Measurements from ENCODE around the gene AIFM3.
A peak's percentile ranks its signal among the peaks of the same experiment; 100 is the strongest.
"Not testable (repeated sequence)": the region's sequence is repeated elsewhere in the genome, so short reads cannot be mapped to it uniquely, and the experiment has no call there.

The AIFM3 gene

DNA sequence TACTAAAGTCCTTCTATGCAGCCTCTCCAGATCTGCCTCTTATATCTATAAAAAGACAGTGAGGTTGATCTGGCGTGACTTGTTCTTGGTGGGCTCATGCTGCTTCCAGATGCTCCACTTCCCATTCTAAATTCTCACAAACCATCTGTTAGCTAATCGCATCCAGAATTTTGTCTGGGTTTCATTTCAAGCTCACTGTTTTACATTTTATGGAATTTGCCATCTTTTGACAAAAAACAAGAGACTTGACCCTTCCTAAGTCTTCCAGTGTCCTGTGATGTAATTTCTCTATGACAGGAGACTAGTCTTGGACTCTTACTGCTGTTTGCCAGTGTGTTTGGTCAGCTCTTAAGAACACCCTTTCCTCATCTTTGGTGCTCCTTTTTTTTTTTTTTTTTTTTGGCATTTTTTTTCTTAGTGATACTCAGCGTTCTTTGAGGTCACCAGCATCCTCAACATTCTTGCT, 26.8 kb upstream of the AIFM3 start:
- FAIRE-seq (no peak), DNase-seq (ENCODE audit: low spot score) (no peak)

DNA sequence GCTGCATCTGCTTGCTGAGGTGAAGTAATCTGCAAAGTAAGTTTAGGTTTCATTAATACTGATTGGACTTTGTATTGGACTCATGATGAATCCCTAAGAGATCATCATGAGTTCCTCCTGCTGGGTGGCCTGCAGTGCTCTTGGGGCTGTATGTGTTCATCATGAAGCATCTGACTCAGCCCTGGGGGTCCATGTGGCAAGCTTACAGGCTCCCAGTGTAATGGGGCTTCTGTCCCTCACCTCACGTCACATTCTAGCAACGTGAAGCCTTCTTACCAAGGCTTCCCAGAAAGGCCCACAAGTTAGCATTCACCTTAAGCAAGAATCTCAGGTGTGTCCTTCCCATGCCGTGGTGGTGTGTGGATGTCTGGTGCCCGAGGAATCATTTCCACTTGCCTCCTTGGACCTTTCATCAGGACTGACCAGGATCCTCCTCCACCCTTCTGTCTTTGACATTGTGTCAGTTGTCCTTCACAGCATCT, 26.1 kb upstream of the AIFM3 start:
- FAIRE-seq = no peak
- DNase-seq (ENCODE audit: low spot score) = no peak

DNA sequence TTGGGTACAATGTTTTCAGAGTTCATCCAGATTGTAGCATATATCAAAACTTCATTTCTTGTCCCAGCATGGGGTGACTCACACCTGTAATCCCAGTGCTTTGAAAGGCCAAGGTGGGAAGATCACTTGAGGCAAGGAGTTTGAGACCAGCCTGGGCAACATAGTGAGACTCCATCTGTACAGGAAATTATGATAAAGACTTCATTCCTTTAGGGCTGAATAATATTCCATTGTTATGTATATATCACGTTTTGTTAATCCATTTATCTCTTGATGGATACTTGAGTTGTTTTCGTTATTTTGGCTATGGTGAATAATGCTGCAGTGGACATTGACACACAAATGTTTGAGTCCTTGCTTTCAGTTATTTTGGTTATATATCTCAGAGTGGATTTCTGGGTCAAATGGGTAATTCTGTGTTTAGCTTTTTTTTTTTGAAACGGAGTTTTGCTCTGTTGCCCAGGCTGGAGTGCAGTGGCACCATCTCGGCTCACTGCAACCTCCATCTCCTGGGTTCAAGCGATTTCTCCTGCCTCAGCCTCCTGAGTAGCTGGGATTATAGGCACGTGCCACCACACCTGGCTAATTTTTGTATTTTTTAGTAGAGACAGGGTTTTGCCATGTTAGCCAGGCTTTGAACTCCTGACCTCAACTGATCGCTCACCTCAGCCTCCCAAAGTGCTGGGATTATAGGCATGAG, 24.7 kb upstream of the AIFM3 start:
- FAIRE-seq; DNase-seq (ENCODE audit: low spot score): not testable (repeated sequence)

DNA sequence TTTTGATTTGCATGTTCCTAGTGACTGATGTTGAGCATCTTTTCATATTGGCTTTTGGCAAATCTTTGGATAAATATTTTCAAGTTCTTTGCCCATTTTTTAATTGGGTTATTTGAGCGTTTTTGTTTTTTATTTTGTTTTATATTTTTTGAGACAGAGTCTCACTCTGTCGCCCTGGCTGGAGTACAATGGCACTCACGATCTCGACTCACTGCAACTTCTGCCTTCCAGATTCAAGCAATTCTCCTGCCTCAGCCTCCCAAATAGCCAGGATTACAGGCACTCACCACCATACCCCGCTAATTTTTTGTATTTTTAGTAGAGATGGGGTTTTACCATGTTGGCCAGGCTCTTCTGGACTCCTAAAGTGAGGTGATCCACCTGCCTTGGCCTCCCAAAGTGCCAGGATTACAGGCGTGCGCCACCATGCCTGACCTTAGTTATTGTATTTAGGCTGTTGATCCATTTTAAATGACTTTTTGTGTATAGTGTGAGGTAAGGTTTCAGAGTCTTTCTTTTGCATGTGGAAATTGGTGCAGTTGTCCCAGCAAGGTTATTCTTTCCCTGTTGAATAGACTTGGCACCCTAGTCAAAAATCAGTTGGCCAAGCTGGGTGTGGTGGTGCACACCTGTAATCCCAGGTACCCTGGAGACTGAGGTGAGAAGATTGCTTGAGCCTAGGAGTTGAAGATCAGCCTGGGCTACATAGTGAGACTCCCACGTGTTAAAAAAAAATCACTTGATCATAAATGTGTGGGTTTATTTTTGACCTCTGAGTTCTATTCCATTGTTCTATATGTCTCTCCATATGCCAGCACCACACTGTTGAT, 23.7 kb upstream of the AIFM3 start:
- FAIRE-seq (no peak), DNase-seq (ENCODE audit: low spot score) (no peak)

DNA sequence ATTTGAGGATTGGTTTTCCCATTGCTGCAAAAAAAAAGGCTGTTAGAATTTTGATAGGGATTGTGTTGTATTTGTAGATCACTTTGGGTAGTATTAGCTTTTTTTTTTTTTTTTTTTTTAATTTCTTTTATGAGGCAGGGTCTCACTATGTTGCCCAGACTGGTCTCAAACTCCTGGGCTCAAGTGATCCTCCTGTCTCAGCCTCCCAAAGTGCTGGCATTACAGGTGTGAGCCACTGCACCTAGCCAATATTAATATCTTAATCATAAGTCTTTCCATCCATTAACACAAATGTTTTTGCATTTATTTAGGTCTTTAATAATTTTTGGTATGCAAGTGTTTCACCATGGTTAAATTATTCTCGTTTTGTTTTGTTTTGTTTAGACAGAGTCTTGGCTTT, 23.0 kb upstream of the AIFM3 start:
- FAIRE-seq (no peak), DNase-seq (ENCODE audit: low spot score) (no peak)

DNA sequence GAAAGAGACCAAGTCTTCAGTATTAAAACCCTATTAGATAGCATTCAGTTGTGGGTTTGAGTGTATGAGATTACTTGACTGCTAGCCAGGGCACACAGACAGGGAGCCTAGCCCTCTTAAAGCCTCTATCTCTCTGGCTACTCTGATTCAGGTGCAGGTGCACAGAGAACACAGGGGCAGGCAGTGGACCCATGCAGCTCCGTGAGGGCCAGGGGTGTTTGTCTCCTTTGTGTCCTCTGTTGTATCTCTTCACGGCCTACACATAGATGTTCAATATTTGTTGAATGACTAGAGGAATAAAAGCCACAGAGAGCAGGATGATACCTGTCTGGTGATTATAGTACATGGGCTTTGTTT, 21.5 kb upstream of the AIFM3 start:
- DNase-seq (ENCODE audit: low spot score) (no peak), FAIRE-seq (no peak)

DNA sequence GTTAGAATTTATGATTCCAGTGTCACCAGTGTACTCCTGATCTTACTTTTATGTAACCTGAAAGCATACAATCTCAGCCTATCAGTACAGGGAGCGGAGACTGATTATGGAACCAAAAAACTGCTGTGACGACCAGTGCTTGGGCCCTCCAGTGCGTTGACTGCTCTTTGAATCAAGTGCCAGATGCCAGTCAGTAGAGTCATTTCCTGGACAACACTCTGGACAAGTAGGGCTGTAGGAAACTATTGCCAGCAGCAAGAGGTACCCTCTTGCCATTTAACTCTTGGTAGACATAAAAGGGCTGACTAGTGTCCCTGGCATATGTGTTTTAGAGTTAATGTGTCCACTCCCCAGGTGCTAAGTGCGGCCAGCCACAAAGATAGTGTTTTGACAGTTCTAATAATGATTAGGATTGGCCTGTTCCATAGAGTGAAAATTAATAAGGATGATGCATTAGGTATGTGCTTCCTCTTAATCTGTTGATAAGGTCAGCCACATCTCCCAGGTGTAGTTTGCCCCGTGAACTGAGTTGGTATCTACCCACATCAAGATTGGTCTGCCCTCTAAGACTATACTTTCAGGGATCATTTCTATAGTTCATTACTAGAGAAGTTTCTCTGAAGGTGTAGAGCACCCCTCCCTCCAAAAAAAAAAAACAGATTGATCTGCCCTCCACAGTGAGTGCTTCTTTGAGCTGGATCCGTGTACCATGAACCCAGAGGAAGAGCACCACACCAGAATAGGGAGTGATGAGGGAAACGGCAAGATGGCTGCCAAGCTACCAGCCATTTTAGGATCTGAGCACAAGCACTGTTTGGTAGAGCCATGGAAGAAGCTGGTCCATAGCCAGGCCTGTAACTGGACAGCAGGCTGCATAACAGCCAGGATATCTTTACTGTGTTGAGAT, 20.7 kb upstream of the AIFM3 start:
- FAIRE-seq = no peak
- DNase-seq (ENCODE audit: low spot score) = no peak

DNA sequence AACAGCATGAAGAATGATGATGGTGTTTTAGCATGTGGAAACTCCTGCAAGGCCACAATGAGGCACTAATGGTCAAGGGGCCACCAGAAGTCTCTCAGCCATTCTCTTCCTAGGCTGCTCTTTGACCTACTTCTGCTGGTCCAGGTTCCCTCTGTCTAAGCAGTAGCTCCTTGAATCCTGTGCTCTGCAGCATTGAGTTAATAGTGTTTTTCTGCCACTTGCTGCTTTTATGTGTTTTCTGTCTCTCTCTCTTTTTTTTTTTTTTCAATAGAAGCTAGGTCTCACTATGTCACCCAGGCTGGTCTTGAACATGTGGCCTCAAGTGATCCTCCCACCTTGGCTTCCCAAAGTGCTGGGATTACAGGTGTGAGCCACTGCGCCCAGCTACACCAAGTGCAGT, 20.1 kb upstream of the AIFM3 start:
- DNase-seq (ENCODE audit: low spot score) = no peak
- FAIRE-seq = no peak

DNA sequence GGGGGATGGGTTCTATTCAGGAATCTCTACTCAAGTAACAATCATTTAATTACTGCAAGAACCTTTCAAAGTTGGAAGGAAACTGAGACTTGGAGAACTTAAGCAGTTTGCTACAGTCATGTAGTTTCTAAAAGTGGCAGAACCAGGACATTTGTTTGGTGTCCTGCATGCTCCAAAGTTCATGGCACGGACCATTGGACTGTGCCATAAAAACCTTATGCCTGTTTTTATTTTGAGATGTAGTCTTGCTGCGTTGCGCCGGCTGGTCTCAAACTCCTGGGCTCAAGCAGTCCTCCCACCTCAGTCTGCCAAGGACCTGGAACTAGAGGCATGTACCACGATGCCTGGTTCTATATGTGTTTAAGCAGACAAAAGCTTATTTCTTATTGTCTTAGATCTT, 18.6 kb upstream of the AIFM3 start:
- FAIRE-seq (no peak), DNase-seq (ENCODE audit: low spot score) (no peak)

DNA sequence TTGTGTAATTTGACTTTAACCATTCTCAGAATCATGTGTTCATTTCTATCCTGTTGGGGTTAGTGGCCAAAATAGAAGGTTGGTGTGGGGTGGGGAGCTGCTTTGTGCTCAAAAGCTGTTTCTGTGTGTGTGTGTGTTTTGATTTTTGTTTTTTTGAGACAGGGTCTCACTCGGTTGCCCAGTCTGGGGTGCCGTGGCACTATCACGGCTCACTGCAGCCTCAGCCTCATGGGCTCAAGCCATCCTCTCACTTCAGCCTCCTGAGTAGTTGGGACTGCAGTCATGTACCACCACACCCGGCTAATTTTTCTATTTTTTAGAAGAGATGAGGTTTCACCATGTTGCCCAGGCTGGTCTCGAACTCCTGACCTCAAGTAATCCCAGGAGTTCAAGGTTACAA, 18.1 kb upstream of the AIFM3 start:
- no peak for FAIRE-seq

DNA sequence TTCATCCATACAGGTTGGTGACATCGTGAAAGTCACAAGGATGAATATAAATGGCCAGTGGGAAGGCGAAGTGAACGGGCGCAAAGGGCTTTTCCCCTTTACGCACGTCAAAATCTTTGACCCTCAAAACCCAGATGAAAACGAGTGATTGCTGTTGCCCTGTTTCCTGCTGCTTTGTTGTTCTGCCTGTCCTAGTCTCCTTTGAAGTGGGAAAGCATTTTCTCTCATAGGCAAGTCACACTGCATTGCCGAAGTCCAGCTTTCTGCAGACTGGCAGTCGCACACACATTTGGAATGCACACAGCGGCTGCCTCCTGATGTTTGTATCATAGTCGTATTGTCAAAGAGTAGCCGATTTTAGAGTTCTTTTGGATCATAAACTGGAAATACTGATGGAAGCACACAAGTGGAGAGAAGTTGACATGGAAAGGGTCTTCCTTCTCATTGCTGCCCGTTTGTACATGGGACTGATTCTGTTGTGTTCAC, 17.3 kb upstream of the AIFM3 start:
- DNase-seq (ENCODE audit: low spot score) = no peak
- FAIRE-seq = peak; percentile 40

More for the DNA sequence above, 18.1 kb upstream of the AIFM3 start:
- no peak for DNase-seq (ENCODE audit: low spot score)

DNA sequence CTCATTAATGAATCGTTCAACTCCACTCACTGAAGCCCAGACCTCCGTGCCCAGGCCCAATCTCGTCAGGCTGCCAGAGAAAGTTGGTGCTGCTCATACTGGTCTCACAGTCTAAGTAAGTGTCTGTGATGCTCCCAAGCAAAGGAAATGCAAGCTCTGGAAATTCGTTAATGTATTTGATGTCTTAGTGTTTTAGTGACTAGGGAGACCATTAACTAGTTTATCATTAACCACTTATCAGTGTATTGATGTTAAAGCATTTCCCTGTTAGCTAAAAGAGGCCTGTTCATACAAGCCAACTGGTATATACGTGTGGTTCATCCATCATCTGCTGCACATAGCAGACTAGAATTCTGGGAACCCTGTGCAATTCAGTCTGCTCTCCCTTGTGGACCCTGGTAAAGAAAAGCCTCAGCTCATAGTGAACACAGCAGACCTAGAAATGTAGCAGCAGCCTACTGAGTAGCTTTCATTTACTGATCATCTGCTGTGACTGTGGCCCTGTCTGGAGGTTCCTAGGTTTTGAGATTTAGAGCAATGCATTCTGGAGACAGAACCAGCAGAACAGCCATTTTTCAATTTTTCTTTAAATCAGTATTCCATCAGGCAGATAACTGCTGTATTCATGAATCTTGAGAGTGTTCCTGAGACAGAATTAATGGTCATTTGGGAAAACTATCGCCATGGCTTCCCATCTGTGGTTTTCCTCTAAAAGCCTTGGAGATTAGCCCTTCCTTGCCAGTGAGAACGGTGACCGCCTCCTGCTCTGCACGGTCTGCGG, 15.7 kb upstream of the AIFM3 start:
- DNase-seq (ENCODE audit: low spot score) = no peak
- no peak for FAIRE-seq

DNA sequence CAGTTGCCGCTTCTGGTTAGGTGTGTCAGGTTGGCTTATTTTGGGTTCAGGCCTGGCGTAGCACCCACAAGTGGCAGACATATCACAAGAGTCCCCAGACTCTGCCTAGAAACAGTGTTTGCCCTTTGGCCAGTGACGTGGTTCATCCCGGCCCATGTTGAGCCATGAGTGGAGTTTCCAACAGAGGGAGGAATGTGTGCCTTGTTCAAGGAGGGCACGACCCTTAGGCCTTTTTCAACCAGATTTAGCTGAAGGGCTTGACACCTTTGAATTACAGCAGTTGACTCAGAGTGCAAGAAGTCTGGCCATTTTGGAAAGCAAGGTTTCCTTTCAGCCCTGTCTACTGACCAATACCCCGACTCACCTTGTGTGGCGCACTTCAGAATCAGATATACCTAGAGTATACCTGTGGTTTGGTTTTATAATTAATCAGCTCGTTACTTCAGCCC, 15.1 kb upstream of the AIFM3 start:
- DNase-seq (ENCODE audit: low spot score) (no peak), FAIRE-seq (no peak)

DNA sequence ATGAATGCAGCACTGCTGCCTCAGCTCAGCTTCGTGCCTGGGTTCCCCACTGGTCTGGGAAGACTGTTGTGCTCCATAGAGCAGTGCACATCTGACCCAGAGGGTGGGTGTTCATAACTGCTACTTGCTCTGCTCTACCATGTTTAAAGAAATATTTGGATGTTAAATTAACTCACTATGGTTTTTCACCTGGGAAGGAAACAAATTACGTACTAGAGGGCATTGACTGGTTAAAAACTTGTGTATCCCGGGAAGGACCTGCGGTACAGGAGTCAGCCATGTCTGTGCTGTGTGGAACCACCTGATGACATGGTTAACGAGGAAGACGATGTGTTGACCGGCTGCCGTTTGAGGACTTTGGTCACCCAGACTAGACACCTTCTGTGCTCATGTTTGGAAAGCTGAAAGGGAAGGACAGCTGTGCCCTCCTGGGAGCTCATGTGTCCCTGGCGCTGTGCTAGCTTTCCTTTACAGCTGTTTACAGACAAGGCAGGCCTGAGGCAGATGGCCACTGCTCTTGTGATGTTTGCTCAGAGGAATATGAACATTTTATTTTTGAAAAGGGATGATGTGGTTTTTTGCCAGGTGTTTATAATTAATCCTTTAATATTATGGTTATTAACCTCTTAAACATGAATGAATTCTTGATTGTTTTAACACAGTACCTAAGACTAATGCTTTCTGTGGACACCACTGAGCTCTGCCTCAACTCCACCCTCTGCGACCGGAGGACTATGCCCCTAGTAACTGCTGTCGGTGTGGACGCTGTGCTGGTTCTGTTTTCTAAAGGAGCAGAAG, 14.3 kb upstream of the AIFM3 start:
- DNase-seq (ENCODE audit: low spot score) = no peak
- FAIRE-seq = no peak

DNA sequence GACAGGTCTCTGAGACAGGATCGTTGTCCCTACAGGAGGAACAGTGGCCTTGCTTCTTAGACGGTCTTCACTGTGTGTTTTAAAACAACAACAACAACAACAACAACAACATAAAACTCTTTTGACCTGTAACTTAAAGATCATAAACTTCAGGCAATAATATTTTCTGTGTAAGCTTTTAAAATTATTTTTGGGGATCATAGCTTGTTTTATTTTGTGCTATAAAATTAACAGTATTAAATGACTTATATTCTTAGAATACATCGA, 13.8 kb upstream of the AIFM3 start:
- no peak for FAIRE-seq
- no peak for DNase-seq (ENCODE audit: low spot score)

DNA sequence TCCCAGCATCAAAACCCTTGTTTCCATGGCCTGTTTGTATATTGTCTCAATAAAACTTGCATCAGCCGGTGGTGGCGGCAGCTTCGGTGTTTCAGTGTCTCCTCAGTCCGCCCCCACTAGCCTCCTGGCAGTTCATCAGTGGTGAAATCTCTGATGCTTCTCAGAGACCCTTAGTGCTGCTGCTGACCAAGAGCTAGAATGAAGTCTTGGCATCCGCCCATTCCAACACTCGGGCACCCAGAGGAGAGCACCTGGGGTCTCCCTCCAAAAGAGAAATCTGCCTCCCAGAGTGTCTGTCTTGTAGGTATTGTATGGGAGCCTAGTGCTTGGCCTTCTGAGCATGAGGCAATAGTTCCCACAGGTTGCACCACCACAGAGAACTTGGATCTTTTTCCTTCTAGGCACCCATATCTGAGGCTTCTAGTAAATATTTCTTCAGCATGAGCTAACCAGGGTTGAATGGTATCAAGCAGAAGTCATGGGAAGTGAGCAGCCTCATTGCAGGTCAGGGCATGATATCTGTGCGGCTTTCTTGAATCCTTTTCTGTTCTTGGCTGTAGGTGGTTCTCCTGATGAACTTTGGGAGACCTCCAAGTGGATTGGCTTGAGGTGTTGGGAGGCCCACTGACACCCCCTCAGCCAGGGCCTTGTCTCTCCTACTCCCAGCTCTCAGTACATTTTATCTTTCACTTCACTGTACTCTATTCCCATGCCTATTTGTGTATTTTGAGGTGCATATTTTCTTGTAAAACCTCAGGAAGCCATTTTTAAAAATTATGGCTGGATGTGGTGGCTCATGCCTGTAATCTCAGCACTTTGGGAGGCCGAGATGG, 13.2 kb upstream of the AIFM3 start:
- FAIRE-seq (no peak), DNase-seq (ENCODE audit: low spot score) (no peak)

DNA sequence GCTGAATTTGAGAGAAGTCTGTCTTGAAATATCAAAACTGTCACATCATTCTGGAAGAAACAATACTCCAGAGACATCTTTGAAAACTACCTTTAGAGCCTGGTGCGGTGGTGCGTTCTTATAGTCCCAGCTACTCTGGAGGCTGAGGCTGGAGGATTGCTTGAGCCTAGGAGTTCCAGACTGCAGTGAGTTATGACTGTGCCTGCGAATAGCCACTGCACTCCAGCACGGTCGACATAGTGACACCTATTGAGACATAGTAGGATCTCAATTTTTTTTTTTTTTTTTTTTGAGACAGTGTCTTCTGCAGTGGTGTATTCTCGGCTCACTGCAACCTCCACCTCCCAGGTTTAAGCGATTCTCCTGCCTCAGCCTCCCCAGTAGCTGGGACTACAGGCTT, 11.5 kb upstream of the AIFM3 start:
- FAIRE-seq (no peak), DNase-seq (ENCODE audit: low spot score) (no peak)

DNA sequence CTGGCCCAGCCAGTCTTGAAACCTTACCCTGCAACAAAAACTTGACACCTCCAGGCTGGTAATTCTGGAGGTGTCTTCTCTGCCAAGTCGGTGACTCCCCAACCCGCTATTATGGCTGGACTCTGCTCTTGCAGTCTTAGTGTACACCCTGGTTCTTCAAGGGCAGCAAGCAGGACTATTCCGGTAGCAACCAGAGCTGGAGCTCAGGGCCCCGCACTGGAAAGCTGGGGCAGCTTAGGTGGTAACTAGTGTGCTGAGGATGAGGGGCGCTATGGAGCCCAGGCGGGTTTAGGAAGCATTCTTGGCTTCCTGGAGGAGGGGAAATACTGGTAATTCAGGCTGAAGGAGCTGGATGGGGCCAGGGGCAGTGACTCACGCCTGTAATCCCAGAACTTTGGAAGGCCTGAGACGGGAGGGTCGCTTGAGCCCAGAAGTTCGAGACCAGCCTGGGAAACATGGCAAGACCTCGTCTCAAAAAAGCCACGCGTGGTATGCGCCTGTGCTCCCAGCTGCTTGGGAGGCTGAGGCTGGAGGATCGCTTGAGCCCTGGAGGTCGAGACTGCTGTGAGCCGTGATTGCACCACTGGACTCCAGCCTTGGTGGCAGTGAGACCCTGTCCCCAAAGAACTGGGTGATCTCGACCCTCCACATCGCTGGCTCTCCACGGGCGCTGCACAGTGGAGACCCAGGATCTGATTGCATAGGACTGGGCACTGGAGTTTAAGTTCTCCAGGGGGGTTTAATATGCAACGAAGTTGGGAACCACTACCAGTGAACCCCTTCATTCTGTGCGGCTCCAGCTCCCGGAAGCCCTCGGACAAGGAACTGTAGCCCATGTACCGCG, 10.6 kb upstream of the AIFM3 start:
- no peak for DNase-seq (ENCODE audit: low spot score)

More for the DNA sequence above, 10.6 kb upstream of the AIFM3 start:
- FAIRE-seq = no peak
